Fibroblast of lung (primary cell): Measurements from ENCODE around the gene MAML2.

Source experiments
- CTCF ChIP-seq, 2 donors: IDR thresholded peaks in 1 of 2; conservative IDR thresholded peaks in 1 of 2; 1 replicate in 1 of 2; 2 replicates in 1 of 2; pipeline ENCODE4 v1.5.1; 2011 to 2012; ENCODE audit warnings: low read length in 2 of 2, control low read depth in 1 of 2, inconsistent platforms in 1 of 2, low read depth in 1 of 2, mild to moderate bottlenecking in 1 of 2
- EZH2 ChIP-seq: IDR thresholded peaks from 2 replicates; pipeline ENCODE4 v1.5.1; 2012; ENCODE audit warnings: low read length, control low read depth, mild to moderate bottlenecking; ENCODE audit errors: missing control alignments

DNA sequence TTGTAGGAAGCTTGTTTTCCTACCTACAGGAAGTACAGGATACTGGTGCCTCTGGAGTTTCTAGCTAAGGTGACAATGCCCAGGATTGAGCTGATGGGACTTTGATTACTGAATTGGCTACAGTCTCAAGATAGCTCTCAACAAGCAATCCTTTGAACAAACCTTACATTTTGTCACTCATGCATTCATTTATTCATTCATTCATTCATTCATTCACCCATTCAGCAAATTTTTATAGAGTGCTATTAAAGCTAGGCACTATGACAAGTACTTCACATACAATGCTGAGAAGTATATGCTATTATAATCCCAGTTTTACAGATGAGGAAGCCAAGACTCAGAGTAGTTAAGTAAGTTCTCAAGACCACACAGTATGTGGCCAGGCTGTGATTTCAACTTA lies 316.0 kb downstream of the MAML2 start:
- TF ChIP-seq EZH2 = no peak
- TF ChIP-seq CTCF (conservative IDR thresholded peaks at IDR 0.05 in 1 of 2, IDR thresholded peaks at IDR 0.05 in 1 of 2; ENCODE audit: low read depth in 1 of 2, low read length in 2 of 2) = no peak
